H1 (cell line): ENCODE results near the gene CCDC28B. TPM values are rescaled to one million over a fixed set of nuclear protein-coding genes. Genes with fewer than 3 reads are reported as not detected.
"Not testable (repeated sequence)": the region's sequence is repeated elsewhere in the genome, so short reads cannot be mapped to it uniquely, and the experiment has no call there.

Source experiments
- CTCF ChIA-PET: fragments of 300-600 bp; sonication (Branson Sonifier 250); formaldehyde crosslinking; loops from one replicate; lab custom pipeline; 2021; ENCODE audit not compliant: partially characterized antibody; lab: Charles Lee
- POLR2A ChIA-PET: fragments of 300-600 bp; sonication (Branson Sonifier 250); formaldehyde crosslinking; loops from one replicate; lab custom pipeline; 2021; ENCODE audit warnings: inconsistent platforms; ENCODE audit not compliant: partially characterized antibody; lab: Charles Lee
- DNase-seq, 2 experiments: peaks; one replicate each; pipeline versions ENCODE4 v3.0.0 to v3.0.0-alpha.2; 2010 to 2022; ENCODE audit warnings: low spot score in 2 of 2, low read depth in 1 of 2, mixed read lengths in 1 of 2
- FAIRE-seq: peaks from 2 replicates; lab custom pipeline; 2011; peaks lifted over from hg19 to GRCh38; lab: Jason Lieb, UNC
- H2AFZ ChIP-seq: 2 replicates; pipeline ENCODE4 v1.8.1; 2012; ENCODE audit warnings: low read length, inconsistent platforms
- H2AK5ac ChIP-seq: 2 replicates; pipeline ENCODE4 v1.6.1; 2013; ENCODE audit warnings: low read depth, low read length
- H2BK120ac ChIP-seq: replicated peaks from 2 replicates; pipeline ENCODE3; 2013; ENCODE audit warnings: low read depth, low read length, inconsistent platforms
- H2BK12ac ChIP-seq: 2 replicates; pipeline ENCODE4 v1.6.1; 2013; ENCODE audit warnings: low read depth, low read length
- H2BK15ac ChIP-seq: 2 replicates; pipeline ENCODE4 v1.6.1; 2013; ENCODE audit warnings: low read length
- H2BK20ac ChIP-seq: 2 replicates; pipeline ENCODE4 v1.6.1; 2013; ENCODE audit warnings: low read length
- H2BK5ac ChIP-seq: 2 replicates; pipeline ENCODE4 v1.6.1; 2013; ENCODE audit warnings: low read depth, low read length
- H3K14ac ChIP-seq: 2 replicates; pipeline ENCODE4 v1.6.1; 2013; ENCODE audit warnings: inconsistent platforms; ENCODE audit not compliant: insufficient read length
- H3K18ac ChIP-seq: 2 replicates; pipeline ENCODE4 v1.6.1; 2013; ENCODE audit warnings: low read length; ENCODE audit errors: extremely low read depth
- H3K23ac ChIP-seq: 2 replicates; pipeline ENCODE4 v1.6.1; 2013; ENCODE audit warnings: inconsistent platforms; ENCODE audit not compliant: insufficient read length
- H3K23me2 ChIP-seq: 2 replicates; pipeline ENCODE4 v1.6.1; 2013; ENCODE audit warnings: low read depth, low read length
- H3K27ac ChIP-seq: 2 replicates; pipeline ENCODE4 v1.6.1; 2011; ENCODE audit warnings: low read depth, low read length, inconsistent platforms
- H3K27me3 ChIP-seq, 4 experiments: replicated peaks in 1 of 4; 1 replicate in 1 of 4; 2 replicates in 3 of 4; pipeline versions ENCODE4 v1.6.1 to v1.8.1; 2011 to 2013; ENCODE audit warnings: low read length in 3 of 4, mild to moderate bottlenecking in 3 of 4, inconsistent platforms in 2 of 4, mixed read lengths in 2 of 4, moderate library complexity in 1 of 4; ENCODE audit not compliant: control insufficient read depth in 3 of 4, insufficient read depth in 3 of 4; ENCODE audit errors: extremely low read depth in 1 of 4
- H3K36me3 ChIP-seq, 4 experiments: 2 replicates each; pipeline versions ENCODE4 v1.6.1 to v1.8.1; 2011 to 2013; ENCODE audit warnings: mild to moderate bottlenecking in 4 of 4, low read length in 3 of 4, moderate library complexity in 2 of 4, control low read depth in 1 of 4, inconsistent platforms in 1 of 4; ENCODE audit not compliant: insufficient read depth in 4 of 4, control insufficient read depth in 2 of 4
- H3K4ac ChIP-seq: replicated peaks from 2 replicates; pipeline ENCODE3; 2013; ENCODE audit warnings: low read length, low read depth, mixed read lengths, inconsistent platforms; ENCODE audit not compliant: insufficient read length
- H3K4me1 ChIP-seq, 4 experiments: replicated peaks in 1 of 4; 1 replicate in 1 of 4; 2 replicates in 3 of 4; pipeline versions ENCODE4 v1.6.1 to v1.8.1; 2011 to 2013; ENCODE audit warnings: low read length in 3 of 4, inconsistent platforms in 2 of 4, mixed read lengths in 1 of 4; ENCODE audit not compliant: insufficient read depth in 4 of 4, control insufficient read depth in 3 of 4
- H3K4me2 ChIP-seq, 2 experiments: 2 replicates each; pipeline versions ENCODE4 v1.6.1 to v1.8.1; 2011 to 2013; ENCODE audit warnings: low read depth in 2 of 2, low read length in 2 of 2, control low read depth in 1 of 2, inconsistent platforms in 1 of 2, mild to moderate bottlenecking in 1 of 2; ENCODE audit not compliant: insufficient read depth in 1 of 2
- H3K4me3 ChIP-seq, 4 experiments: fragments of 200-600, 300-600 bp in 1 of 4; sonication (generic), shearing (Covaris generic), sonication (Bioruptor Twin) in 1 of 4; 2 replicates each; pipeline versions ENCODE4 v1.5.1 to v1.8.1; 2011 to 2016; ENCODE audit warnings: low read length in 4 of 4, low read depth in 3 of 4, control low read depth in 2 of 4, inconsistent platforms in 2 of 4, mild to moderate bottlenecking in 2 of 4, mixed read lengths in 1 of 4, moderate library complexity in 1 of 4; ENCODE audit not compliant: insufficient read depth in 2 of 4; ENCODE audit errors: extremely low read depth in 1 of 4
- H3K56ac ChIP-seq: replicated peaks from 2 replicates; pipeline ENCODE3; 2013; ENCODE audit warnings: low read depth, mild to moderate bottlenecking, mixed read lengths, low read length, inconsistent platforms; ENCODE audit not compliant: insufficient read length
- H3K79me1 ChIP-seq: 2 replicates; pipeline ENCODE4 v1.6.1; 2013; ENCODE audit warnings: low read depth, low read length, control low read depth
- H3K79me2 ChIP-seq, 2 experiments: 2 replicates each; pipeline versions ENCODE4 v1.6.1 to v1.8.1; 2012 to 2013; ENCODE audit warnings: low read length in 2 of 2, mild to moderate bottlenecking in 2 of 2, inconsistent platforms in 1 of 2; ENCODE audit not compliant: insufficient read depth in 2 of 2, control insufficient read depth in 1 of 2
- H3K9ac ChIP-seq, 4 experiments: replicated peaks in 1 of 4; 1 replicate in 1 of 4; 2 replicates in 3 of 4; pipeline versions ENCODE4 v1.6.1 to v1.8.1; 2011 to 2013; ENCODE audit warnings: low read depth in 3 of 4, low read length in 3 of 4, control low read depth in 2 of 4, mild to moderate bottlenecking in 2 of 4, moderate library complexity in 2 of 4, inconsistent platforms in 1 of 4; ENCODE audit errors: extremely low read depth in 1 of 4
- H3K9me3 ChIP-seq, 2 experiments: 2 replicates each; pipeline versions ENCODE4 v1.6.1 to v1.8.1; 2012 to 2013; ENCODE audit warnings: mild to moderate bottlenecking in 2 of 2, moderate library complexity in 2 of 2, control low read depth in 1 of 2, inconsistent platforms in 1 of 2, low read depth in 1 of 2, low read length in 1 of 2, mixed read lengths in 1 of 2; ENCODE audit not compliant: insufficient read depth in 2 of 2
- H4K20me1 ChIP-seq, 2 experiments: replicated peaks in 1 of 2; 2 replicates each; pipeline versions ENCODE3 to v1.8.1; 2011 to 2013; ENCODE audit warnings: inconsistent platforms in 2 of 2, low read length in 2 of 2, mild to moderate bottlenecking in 1 of 2; ENCODE audit not compliant: insufficient read depth in 2 of 2, control insufficient read depth in 1 of 2
- H4K5ac ChIP-seq: 2 replicates; pipeline ENCODE4 v1.6.1; 2013; ENCODE audit warnings: low read length, low read depth, mixed read lengths, inconsistent platforms; ENCODE audit not compliant: insufficient read length
- H4K8ac ChIP-seq: 2 replicates; pipeline ENCODE4 v1.8.0; 2013; ENCODE audit warnings: mild to moderate bottlenecking, moderate library complexity, low read length, inconsistent platforms; ENCODE audit not compliant: insufficient read depth; ENCODE audit errors: extremely low read depth
- H4K91ac ChIP-seq: replicated peaks from 2 replicates; pipeline ENCODE3; 2013; ENCODE audit warnings: low read length, mixed read lengths, inconsistent platforms; ENCODE audit not compliant: insufficient read length
- WGBS, 2 experiments: shearing (Covaris generic) in 1 of 2; methylation state at CpG; one replicate each; pipeline versions ENCODE4 v1.1.6 to v1.1.7; 2013 to 2015; ENCODE audit warnings: low lambda C conversion rate in 2 of 2, mixed read lengths in 2 of 2, inconsistent platforms in 1 of 2, low coverage in 1 of 2, missing lambda C conversion rate in 1 of 2; ENCODE audit not compliant: insufficient replicate concordance in 2 of 2, insufficient coverage in 1 of 2, insufficient read length in 1 of 2; ENCODE audit errors: extremely low coverage in 1 of 2, missing lambda C conversion rate in 1 of 2; 5-methylcytosine and 5-hydroxymethylcytosine counted together
- polyA plus RNA-seq, 7 experiments: library from polyadenylated mRNA; depleted of rRNA in 3 of 7; stranded (reverse) in 5 of 7; unstranded in 2 of 7; fragments of >200 nt in 5 of 7; fragments of 200-250 nt in 2 of 7; gene quantifications; 1 replicate in 5 of 7; 2 replicates in 1 of 7; 4 replicates in 1 of 7; pipeline versions ENCODE4 v1.2.1 to v1.2.3, GENCODE V29; 2011 to 2013; ENCODE audit warnings: missing spikeins in 2 of 7, mixed read lengths in 2 of 7
- total RNA-seq: library from RNA; stranded (reverse); fragmentation: NEBNext Ultra II Directional; extraction: Animal tissue kit (Norgen Biotek cat#: 25700); gene quantifications from 2 replicates; pipeline ENCODE4 v1.2.1, GENCODE V29; 2021

Gene CCDC28B
- total and polyA plus RNA-seq, 2 of the 8 experiments (the other 6 are each of a cell fraction or from before 2014, with no cell fraction given), result 16.7 to 17.1 TPM

DNA sequence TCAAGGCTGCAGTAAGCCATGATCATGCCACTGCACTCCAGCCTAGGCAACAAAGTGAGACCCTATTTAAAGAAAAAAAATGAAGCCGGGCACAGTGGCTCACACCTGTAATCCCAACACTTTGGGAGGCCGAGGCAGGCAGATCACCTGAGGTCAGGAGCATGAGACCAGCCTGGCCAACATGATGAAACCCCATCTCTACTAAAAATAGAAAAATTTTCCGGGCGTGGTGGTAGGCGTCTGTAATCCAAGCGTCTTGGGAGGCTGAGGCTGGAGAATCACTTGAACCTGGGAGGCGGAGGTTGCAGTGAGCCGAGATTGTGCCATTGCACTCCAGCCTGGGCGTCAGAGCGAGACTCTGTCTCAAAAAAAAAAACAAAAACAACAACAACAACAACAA lies 34.8 kb upstream of the CCDC28B start:
- WGBS, 2 experiments, result 95% methylated on average over 8 of the region's 10 CpGs; no CpG with 5 or more reads in 1 of the 2 experiments
- POLR2A ChIA-PET, result interaction anchor here (0.7 to 1.3 kb wide), 3 partner anchors 15 to 155 kb away, joined by 3 to 6 read pairs (median 3); partner anchors contain the start of gene TXLNA

More for the DNA sequence above, 34.8 kb upstream of the CCDC28B start:
- H3K23ac ChIP-seq, H4K8ac ChIP-seq, H3K79me2 ChIP-seq, H3K9ac ChIP-seq, H4K5ac ChIP-seq, H3K4me2 ChIP-seq, H4K91ac ChIP-seq, H4K20me1 ChIP-seq, H3K9me3 ChIP-seq, H3K23me2 ChIP-seq, H2BK20ac ChIP-seq, H2BK12ac ChIP-seq, H3K4ac ChIP-seq, H2AK5ac ChIP-seq, H3K79me1 ChIP-seq, DNase-seq, H2BK15ac ChIP-seq, H3K4me1 ChIP-seq, H3K18ac ChIP-seq, H3K14ac ChIP-seq, H2AFZ ChIP-seq, H3K4me3 ChIP-seq, H3K56ac ChIP-seq, H2BK5ac ChIP-seq, H2BK120ac ChIP-seq, H3K27ac ChIP-seq, FAIRE-seq, H3K27me3 ChIP-seq: not testable (repeated sequence)
- peaks cover 9 to 75% (median 54%) of the 10 kb centered on the region in 4 experiments for H3K36me3 ChIP-seq
- CTCF ChIA-PET, result interaction anchor here (1.1 kb wide), 1 partner anchor 38 kb away, joined by 3 read pairs; no protein-coding TSS in a partner anchor
